Activated T-cell treated with anti-CD3 and anti-CD28 coated beads, Interleukin-2, amount 50 U/mL, for 72 hours (primary cell): Measurements from ENCODE around the gene IRAK2. TPM values are rescaled to one million over a fixed set of nuclear protein-coding genes. Genes with fewer than 3 reads are reported as not detected.
"Not testable (repeated sequence)": the region's sequence is repeated elsewhere in the genome, so short reads cannot be mapped to it uniquely, and the experiment has no call there.

Experiments used
- ATAC-seq, 2 donors: fragments of 150-1000 bp; cut with Tn5 transposase; replicated peaks in 1 of 2; 2 replicates each; pipeline ENCODE4 v1.10.0; 2021; ENCODE audit warnings: moderate library complexity in 2 of 2, mild to moderate bottlenecking in 1 of 2
- DNase-seq, 2 donors: peaks; one replicate each; pipeline ENCODE4 v3.0.0; 2021 to 2022; ENCODE audit warnings: mixed read lengths in 1 of 2
- H3K27ac Mint-ChIP-seq: one replicate; pipeline ENCODE4 v1.8.0; 2022; ENCODE audit warnings: mild to moderate bottlenecking, moderate library complexity, mixed read lengths
- H3K27me3 Mint-ChIP-seq: one replicate; pipeline ENCODE4 v1.8.0; 2022; ENCODE audit warnings: low read depth, mixed read lengths
- H3K36me3 Mint-ChIP-seq, 2 donors: one replicate each; pipeline ENCODE4 v1.8.0; 2022; ENCODE audit warnings: mixed read lengths in 2 of 2, mild to moderate bottlenecking in 1 of 2; ENCODE audit not compliant: insufficient read depth in 2 of 2
- H3K4me1 Mint-ChIP-seq: one replicate; pipeline ENCODE4 v1.8.0; 2022; ENCODE audit warnings: low read depth, mixed read lengths
- H3K4me3 Mint-ChIP-seq, 2 donors: one replicate each; pipeline ENCODE4 v1.8.0; 2022; ENCODE audit warnings: mild to moderate bottlenecking in 2 of 2, mixed read lengths in 2 of 2, moderate library complexity in 2 of 2
- H3K9me3 Mint-ChIP-seq, 2 donors: one replicate each; pipeline ENCODE4 v1.8.0; 2022; ENCODE audit warnings: mixed read lengths in 2 of 2
- total RNA-seq, 2 donors: library from RNA; stranded (reverse); gene quantifications; one replicate each; pipeline ENCODE4 v1.2.3, GENCODE V29; 2022

The IRAK2 gene
- total RNA-seq, 2 donors from 2014 or later: 9.4 to 11.8 TPM

GRCh38 chr3:10166213-10166604 is 1.5 kb downstream of the IRAK2 start:
- peak overlapping the region; percentile 58 to 78 for H3K4me3 Mint-ChIP-seq
- peaks cover 0 to 6% of the 10 kb centered on the region in 2 donors for H3K9me3 Mint-ChIP-seq
- H3K4me1 Mint-ChIP-seq: peaks cover 30% of the 10 kb centered on the region
- H3K27me3 Mint-ChIP-seq: no peaks in the 10 kb centered on the region
- DNase-seq (no peak), ATAC-seq (no peak)
- peaks cover 0 to 9% of the 10 kb centered on the region in 2 donors for H3K36me3 Mint-ChIP-seq
- H3K27ac Mint-ChIP-seq: no peak overlapping the region

DNA sequence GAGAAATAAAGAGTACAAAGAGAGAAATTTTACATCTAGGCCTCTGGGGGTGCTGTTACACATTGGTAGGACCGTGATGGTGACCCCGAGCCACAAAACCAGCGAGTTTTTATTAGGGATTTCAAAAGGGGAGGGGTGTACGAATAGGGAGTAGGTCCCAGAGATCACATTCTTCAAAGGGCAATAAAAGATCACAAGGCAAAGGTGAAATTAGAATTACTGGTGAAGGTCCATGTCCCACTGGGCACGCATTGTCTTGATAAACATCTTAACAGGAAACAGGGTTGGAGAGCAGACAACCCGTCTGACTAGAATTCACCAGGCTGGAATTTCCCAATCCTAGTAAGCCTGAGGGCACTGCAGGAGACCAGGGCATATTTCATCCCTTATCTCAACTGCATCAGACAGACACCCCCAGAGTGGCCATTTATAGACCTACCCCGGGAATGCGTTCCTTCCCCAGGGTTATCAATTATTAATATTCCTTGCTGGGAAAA is 4.3 kb downstream of the IRAK2 start:
- no peak overlapping the region for H3K4me3 Mint-ChIP-seq
- no peaks in the 10 kb centered on the region for H3K27me3 Mint-ChIP-seq
- no peak overlapping the region for H3K27ac Mint-ChIP-seq
- ATAC-seq (no peak), DNase-seq (no peak)
- H3K4me1 Mint-ChIP-seq: peaks cover 34% of the 10 kb centered on the region
- H3K9me3 Mint-ChIP-seq: peaks cover 0 to 6% of the 10 kb centered on the region in 2 donors
- H3K36me3 Mint-ChIP-seq: peaks cover 0 to 9% of the 10 kb centered on the region in 2 donors

DNA sequence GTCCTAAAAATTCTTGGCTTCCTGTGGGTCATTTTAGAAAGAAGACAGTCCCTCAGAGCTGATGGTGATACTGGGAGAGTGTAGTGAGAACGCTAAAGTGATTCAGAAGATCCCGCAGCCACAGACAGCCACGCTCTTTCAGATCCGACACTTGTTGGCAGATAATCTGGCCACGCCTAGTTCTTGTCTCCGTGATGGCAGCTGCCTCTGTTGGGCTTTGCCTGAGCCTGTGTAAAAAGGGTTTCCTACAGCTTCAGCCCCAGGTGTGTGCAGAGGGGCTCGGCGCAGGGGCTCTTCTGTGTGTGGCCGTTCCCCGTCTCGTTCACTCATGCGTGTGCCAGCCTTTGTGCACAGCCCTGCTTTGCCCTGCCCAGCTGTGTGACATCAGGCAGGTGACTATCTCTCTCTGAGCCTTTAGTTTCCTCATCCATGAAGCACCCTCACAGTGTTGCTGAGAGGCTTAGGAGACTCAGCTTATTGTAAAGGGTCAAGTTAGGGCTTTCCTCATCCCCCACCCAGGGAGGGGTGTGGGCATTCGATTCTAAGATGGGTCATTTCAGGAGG is 6.3 kb downstream of the IRAK2 start:
- H3K27me3 Mint-ChIP-seq: no peaks in the 10 kb centered on the region
- no peak overlapping the region for H3K27ac Mint-ChIP-seq
- DNase-seq: no peak
- H3K4me1 Mint-ChIP-seq: peaks cover 34% of the 10 kb centered on the region
- no peak overlapping the region for H3K4me3 Mint-ChIP-seq
- H3K9me3 Mint-ChIP-seq: peaks cover 0 to 6% of the 10 kb centered on the region in 2 donors
- peaks cover 0 to 9% of the 10 kb centered on the region in 2 donors for H3K36me3 Mint-ChIP-seq
- peak in 1 of 2 donors; percentile 53 for ATAC-seq

GRCh38 chr3:10173095-10173925 is 8.6 kb downstream of the IRAK2 start:
- ATAC-seq (peak; percentile 44 to 59), DNase-seq (no peak)
- Mint-ChIP-seq H3K4me1 (peaks cover 20% of the 10 kb centered on the region), H3K36me3 (peaks cover 0 to 9% of the 10 kb centered on the region in 2 donors), H3K4me3 (no peak overlapping the region), H3K27ac (no peak overlapping the region), H3K27me3 (no peaks in the 10 kb centered on the region), H3K9me3 (peaks cover 0 to 6% of the 10 kb centered on the region in 2 donors)

- peaks cover 17% of the 10 kb centered on the region for H3K4me1 Mint-ChIP-seq
- peak; percentile 18 to 32 for ATAC-seq
- no peaks in the 10 kb centered on the region for H3K27me3 Mint-ChIP-seq
- no peaks in the 10 kb centered on the region for H3K9me3 Mint-ChIP-seq
- peaks cover 0 to 2% of the 10 kb centered on the region in 2 donors for H3K36me3 Mint-ChIP-seq
- H3K27ac Mint-ChIP-seq: peak overlapping the region; percentile 16
- DNase-seq: no peak
- no peak overlapping the region for H3K4me3 Mint-ChIP-seq
Observed at GRCh38 chr3:10173926-10174435, 9.3 kb downstream of the IRAK2 start.

DNA sequence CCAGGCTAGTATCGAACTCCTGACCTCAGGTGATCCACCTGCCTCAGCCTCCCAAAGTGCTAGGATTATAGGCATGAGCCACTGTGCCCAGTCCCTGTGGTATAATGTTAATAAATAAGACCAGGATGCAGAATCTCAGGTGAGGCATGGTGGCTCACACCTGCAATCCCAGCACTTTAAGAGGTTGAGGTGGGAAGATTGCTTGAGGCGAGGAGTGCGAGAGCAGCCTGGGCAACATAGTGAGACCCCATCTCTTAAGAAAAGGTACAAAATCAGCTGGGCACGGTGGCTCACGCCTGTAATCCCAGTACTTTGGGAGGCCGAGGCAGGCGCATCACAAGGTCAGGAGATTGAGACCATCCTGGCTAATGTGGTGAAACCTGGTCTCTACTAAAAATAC is 10.6 kb downstream of the IRAK2 start:
- not testable (repeated sequence) for H3K4me3 Mint-ChIP-seq, H3K27me3 Mint-ChIP-seq, DNase-seq, H3K9me3 Mint-ChIP-seq, H3K36me3 Mint-ChIP-seq, H3K27ac Mint-ChIP-seq, ATAC-seq
- peaks cover 21% of the 10 kb centered on the region for H3K4me1 Mint-ChIP-seq

GRCh38 chr3:10176150-10176549 is 11.4 kb downstream of the IRAK2 start:
- not testable (repeated sequence) for H3K27me3 Mint-ChIP-seq, DNase-seq, H3K36me3 Mint-ChIP-seq, H3K27ac Mint-ChIP-seq, H3K9me3 Mint-ChIP-seq, ATAC-seq, H3K4me3 Mint-ChIP-seq
- H3K4me1 Mint-ChIP-seq: peaks cover 21% of the 10 kb centered on the region

DNA sequence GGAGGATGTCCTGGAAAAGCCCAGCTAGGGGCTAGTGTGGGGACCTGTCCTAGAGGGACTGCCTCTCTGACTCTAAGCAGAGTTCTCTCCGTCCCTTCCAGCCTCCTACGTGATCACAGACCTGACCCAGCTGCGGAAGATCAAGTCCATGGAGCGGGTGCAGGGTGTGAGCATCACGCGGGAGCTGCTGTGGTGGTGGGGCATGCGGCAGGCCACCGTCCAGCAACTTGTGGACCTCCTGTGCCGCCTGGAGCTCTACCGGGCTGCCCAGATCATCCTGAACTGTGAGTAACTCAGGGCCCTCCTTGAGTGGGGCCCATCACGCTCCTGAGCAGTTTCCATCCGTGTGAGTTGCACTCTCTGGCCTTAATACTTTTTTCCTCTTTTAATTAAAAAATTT is 13.0 kb downstream of the IRAK2 start:
- no peaks in the 10 kb centered on the region for H3K9me3 Mint-ChIP-seq
- DNase-seq: no peak
- peaks cover 21% of the 10 kb centered on the region for H3K4me1 Mint-ChIP-seq
- no peak overlapping the region for H3K4me3 Mint-ChIP-seq
- H3K36me3 Mint-ChIP-seq: no peaks in the 10 kb centered on the region
- no peaks in the 10 kb centered on the region for H3K27me3 Mint-ChIP-seq
- no peak for ATAC-seq
- H3K27ac Mint-ChIP-seq: no peak overlapping the region

GRCh38 chr3:10178892-10179291 is 14.2 kb downstream of the IRAK2 start:
- Mint-ChIP-seq H3K27me3 (no peaks in the 10 kb centered on the region), H3K4me1 (peaks cover 11% of the 10 kb centered on the region), H3K4me3 (no peak overlapping the region), H3K9me3 (no peaks in the 10 kb centered on the region), H3K36me3 (no peaks in the 10 kb centered on the region), H3K27ac (no peak overlapping the region)
- DNase-seq (no peak), ATAC-seq (no peak)

GRCh38 chr3:10180289-10180688 is 15.6 kb downstream of the IRAK2 start:
- no peaks in the 10 kb centered on the region for H3K27me3 Mint-ChIP-seq
- H3K36me3 Mint-ChIP-seq: no peaks in the 10 kb centered on the region
- no peaks in the 10 kb centered on the region for H3K9me3 Mint-ChIP-seq
- ATAC-seq (no peak), DNase-seq (no peak)
- peaks cover 6% of the 10 kb centered on the region for H3K4me1 Mint-ChIP-seq
- H3K27ac Mint-ChIP-seq: no peak overlapping the region
- H3K4me3 Mint-ChIP-seq: no peak overlapping the region

DNA sequence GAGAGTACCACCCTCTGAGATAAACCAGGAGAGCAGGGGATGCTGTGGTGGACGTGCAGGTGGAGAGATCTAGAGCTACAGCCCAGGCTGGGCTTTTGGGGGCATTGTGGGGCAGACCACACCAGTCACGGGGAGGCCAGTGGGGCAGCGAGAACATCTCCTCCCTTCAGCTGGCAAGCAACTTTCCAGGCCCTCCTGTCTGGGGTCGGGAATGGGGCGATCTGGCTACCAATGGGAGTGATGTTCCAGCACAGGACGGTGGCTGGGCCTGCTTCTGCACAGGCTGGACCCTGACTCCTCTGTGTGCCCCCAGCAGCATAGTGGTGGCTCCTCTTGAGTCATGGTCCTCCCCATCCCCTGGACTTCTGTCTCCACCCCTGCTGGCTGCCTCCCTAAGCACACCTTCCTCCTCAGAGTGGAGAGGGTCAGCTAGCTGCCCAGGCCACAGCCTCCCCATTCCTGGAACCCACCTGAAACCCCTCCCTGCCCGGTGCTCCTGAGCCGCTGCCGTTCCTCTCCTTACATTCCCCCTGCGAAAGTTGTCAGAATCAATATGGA is 16.1 kb downstream of the IRAK2 start:
- Mint-ChIP-seq H3K36me3 (no peaks in the 10 kb centered on the region), H3K4me3 (no peak overlapping the region), H3K4me1 (peaks cover 10% of the 10 kb centered on the region), H3K27me3 (no peaks in the 10 kb centered on the region), H3K27ac (no peak overlapping the region), H3K9me3 (no peaks in the 10 kb centered on the region)
- DNase-seq: no peak
- no peak for ATAC-seq

- Mint-ChIP-seq H3K36me3 (no peaks in the 10 kb centered on the region), H3K9me3 (no peaks in the 10 kb centered on the region), H3K27ac (no peak overlapping the region), H3K27me3 (no peaks in the 10 kb centered on the region), H3K4me3 (no peak overlapping the region), H3K4me1 (peaks cover 31% of the 10 kb centered on the region)
- DNase-seq: no peak
- ATAC-seq: no peak
Observed at GRCh38 chr3:10182950-10183349, 18.2 kb downstream of the IRAK2 start.

DNA sequence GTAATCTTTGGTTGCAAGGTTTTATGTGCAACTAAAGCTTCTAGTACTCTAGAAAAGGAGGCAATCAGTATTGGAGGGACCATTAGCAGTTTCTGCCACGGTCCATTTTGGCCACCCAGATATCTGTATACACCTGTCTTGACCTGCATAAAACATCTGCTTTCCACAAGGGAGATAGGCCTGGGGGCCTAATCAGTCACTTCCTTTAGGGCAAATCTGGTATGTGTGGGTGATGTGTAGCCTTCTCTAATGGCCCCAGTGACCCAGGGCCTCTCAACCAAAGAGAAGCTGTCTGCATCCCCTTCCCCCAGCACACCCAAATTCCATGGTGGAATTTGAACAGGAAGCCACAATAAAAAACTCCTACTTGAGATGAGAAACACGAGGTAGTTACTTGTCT is 19.5 kb downstream of the IRAK2 start:
- peaks cover 38% of the 10 kb centered on the region for H3K4me1 Mint-ChIP-seq
- no peak overlapping the region for H3K4me3 Mint-ChIP-seq
- no peaks in the 10 kb centered on the region for H3K9me3 Mint-ChIP-seq
- DNase-seq (no peak), ATAC-seq (no peak)
- no peaks in the 10 kb centered on the region for H3K27me3 Mint-ChIP-seq
- H3K36me3 Mint-ChIP-seq: no peaks in the 10 kb centered on the region
- H3K27ac Mint-ChIP-seq: peak overlapping the region; percentile 15
